ENCODE results near the gene VDR. TPM values are rescaled to one million over a fixed set of nuclear protein-coding genes. Genes with fewer than 3 reads are reported as not detected.

Gene VDR
- total RNA-seq, 1 experiment from 2014 or later: 9.5 TPM

DNA sequence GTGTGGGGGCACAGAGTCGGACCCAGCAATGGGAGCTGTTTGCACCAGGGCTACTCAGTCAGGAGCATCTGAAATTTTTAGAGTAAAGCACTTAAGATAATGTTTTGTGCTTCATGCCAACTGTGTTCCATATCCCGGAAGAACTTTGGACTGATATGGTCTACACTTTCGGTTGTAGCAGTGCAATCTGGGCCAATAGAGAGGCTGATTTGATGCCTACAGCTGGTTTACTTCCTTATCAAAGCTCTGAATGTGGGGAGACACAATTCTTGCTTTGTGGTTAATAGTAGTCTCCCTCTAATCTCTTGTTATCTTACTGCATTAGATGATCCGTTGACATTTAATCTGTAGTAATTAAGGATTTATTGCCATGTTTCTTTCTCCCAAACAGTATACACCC lies 7.8 kb upstream of the VDR start:
- H3K9me3 ChIP-seq (ENCODE audit: control insufficient read depth in 1 of 2, insufficient read depth in 1 of 2, low read depth in 1 of 2, low read length in 2 of 2): no peaks in the 10 kb centered on the region
- TF ChIP-seq, protein P1, sequence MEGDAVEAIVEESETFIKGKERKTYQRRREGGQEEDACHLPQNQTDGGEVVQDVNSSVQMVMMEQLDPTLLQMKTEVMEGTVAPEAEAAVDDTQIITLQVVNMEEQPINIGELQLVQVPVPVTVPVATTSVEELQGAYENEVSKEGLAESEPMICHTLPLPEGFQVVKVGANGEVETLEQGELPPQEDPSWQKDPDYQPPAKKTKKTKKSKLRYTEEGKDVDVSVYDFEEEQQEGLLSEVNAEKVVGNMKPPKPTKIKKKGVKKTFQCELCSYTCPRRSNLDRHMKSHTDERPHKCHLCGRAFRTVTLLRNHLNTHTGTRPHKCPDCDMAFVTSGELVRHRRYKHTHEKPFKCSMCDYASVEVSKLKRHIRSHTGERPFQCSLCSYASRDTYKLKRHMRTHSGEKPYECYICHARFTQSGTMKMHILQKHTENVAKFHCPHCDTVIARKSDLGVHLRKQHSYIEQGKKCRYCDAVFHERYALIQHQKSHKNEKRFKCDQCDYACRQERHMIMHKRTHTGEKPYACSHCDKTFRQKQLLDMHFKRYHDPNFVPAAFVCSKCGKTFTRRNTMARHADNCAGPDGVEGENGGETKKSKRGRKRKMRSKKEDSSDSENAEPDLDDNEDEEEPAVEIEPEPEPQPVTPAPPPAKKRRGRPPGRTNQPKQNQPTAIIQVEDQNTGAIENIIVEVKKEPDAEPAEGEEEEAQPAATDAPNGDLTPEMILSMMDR (IDR thresholded peaks at IDR 0.05 in 2 of 3, conservative IDR thresholded peaks at IDR 0.05 in 1 of 3; ENCODE audit: borderline replicate concordance in 1 of 3, insufficient read depth in 1 of 3, low read depth in 2 of 3, low read length in 2 of 3): no peak
- TF ChIP-seq POLR2A (IDR thresholded peaks at IDR 0.05; ENCODE audit: borderline replicate concordance, extremely low read depth, insufficient read depth, insufficient read length) (no peak), MAX (IDR thresholded peaks at IDR 0.05) (no peak), SIN3A (IDR thresholded peaks at IDR 0.05; ENCODE audit: low read depth) (no peak), ZNF274 (IDR thresholded peaks at IDR 0.05; ENCODE audit: low read depth, low read length) (no peak), YY1 (IDR thresholded peaks at IDR 0.05; ENCODE audit: extremely low read depth, insufficient replicate concordance, low read depth, low read length) (no peak), ZFX (IDR thresholded peaks at IDR 0.05) (no peak), RAD21 (IDR thresholded peaks at IDR 0.05; ENCODE audit: low read depth) (no peak), ATF3 (IDR thresholded peaks at IDR 0.05) (no peak), REST (IDR thresholded peaks at IDR 0.05; ENCODE audit: low read depth) (no peak), ELF1 (IDR thresholded peaks at IDR 0.05; ENCODE audit: borderline replicate concordance, low read depth) (no peak), SRF (IDR thresholded peaks at IDR 0.05; ENCODE audit: low read depth) (no peak), TCF7L2 (IDR thresholded peaks at IDR 0.05; ENCODE audit: borderline replicate concordance, extremely low read depth, insufficient read depth, insufficient read length) (no peak), CBX3 (IDR thresholded peaks at IDR 0.05; ENCODE audit: low read depth) (no peak), EZH2 (IDR thresholded peaks at IDR 0.05) (no peak)
- TF ChIP-seq, protein P2, sequence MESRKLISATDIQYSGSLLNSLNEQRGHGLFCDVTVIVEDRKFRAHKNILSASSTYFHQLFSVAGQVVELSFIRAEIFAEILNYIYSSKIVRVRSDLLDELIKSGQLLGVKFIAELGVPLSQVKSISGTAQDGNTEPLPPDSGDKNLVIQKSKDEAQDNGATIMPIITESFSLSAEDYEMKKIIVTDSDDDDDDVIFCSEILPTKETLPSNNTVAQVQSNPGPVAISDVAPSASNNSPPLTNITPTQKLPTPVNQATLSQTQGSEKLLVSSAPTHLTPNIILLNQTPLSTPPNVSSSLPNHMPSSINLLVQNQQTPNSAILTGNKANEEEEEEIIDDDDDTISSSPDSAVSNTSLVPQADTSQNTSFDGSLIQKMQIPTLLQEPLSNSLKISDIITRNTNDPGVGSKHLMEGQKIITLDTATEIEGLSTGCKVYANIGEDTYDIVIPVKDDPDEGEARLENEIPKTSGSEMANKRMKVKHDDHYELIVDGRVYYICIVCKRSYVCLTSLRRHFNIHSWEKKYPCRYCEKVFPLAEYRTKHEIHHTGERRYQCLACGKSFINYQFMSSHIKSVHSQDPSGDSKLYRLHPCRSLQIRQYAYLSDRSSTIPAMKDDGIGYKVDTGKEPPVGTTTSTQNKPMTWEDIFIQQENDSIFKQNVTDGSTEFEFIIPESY (IDR thresholded peaks at IDR 0.05; ENCODE audit: extremely low read depth, insufficient replicate concordance, low read length): no peak
- no peak overlapping the region for H3K9ac ChIP-seq (ENCODE audit: low read length)
- H3K27me3 ChIP-seq (ENCODE audit: insufficient read depth, low read length): no peaks in the 10 kb centered on the region
- H3K4me2 ChIP-seq (ENCODE audit: low read length): no peak overlapping the region
- no peak overlapping the region for H2AFZ ChIP-seq (ENCODE audit: low read depth, low read length, poor library complexity, severe bottlenecking)
- POLR2A ChIA-PET: interaction anchor here (2.4 kb wide), 1 partner anchor 8 kb away, joined by 17 read pairs; the partner anchor contains the start of gene VDR
- H3K79me2 ChIP-seq (ENCODE audit: insufficient read depth, low read length): no peaks in the 10 kb centered on the region
- no peaks in the 10 kb centered on the region for H3K9me2 ChIP-seq (ENCODE audit: insufficient read depth)
- intact Hi-C loops (cut with micrococcal nuclease): loop anchor here (5.0 kb wide), 1 partner anchor 1395 kb away; no protein-coding TSS in a partner anchor
- no peaks in the 10 kb centered on the region for H3K4me1 ChIP-seq (ENCODE audit: control insufficient read depth in 1 of 2, insufficient read depth in 2 of 2, low read length in 2 of 2)
- H3K27ac ChIP-seq (ENCODE audit: low read depth, low read length): no peak overlapping the region
- CTCF ChIA-PET: no interaction called here
- no peak for DNase-seq (ENCODE audit: low read depth, low spot score)
- RAD21 ChIA-PET (ENCODE audit: low non-redundant PET in 1 of 2, low total read pairs in 2 of 2, uncharacterized antibody in 2 of 2, unreplicated experiment in 2 of 2): no interaction called here
- no TSS peak for BruUV-seq (replicated peaks)
- no peak overlapping the region for H3K4me3 ChIP-seq (replicated peaks in 1 of 2; ENCODE audit: low read depth in 1 of 2, low read length in 2 of 2)
- no peak for ATAC-seq
- H3K36me3 ChIP-seq (ENCODE audit: control insufficient read depth in 1 of 2, insufficient read depth in 2 of 2, low read length in 2 of 2): no peaks in the 10 kb centered on the region
- H4K20me1 ChIP-seq (ENCODE audit: insufficient read depth): no peaks in the 10 kb centered on the region

Measured in HCT116 (cell line).